HepG2 (cell line): ENCODE data around the gene CACNA1C.

Experiments used
- ARHGAP35 ChIP-seq: sonication (generic); formaldehyde crosslinking; IDR thresholded peaks from 2 replicates; pipeline ENCODE4 v1.9.0; 2022; ENCODE audit warnings: mild to moderate bottlenecking, inconsistent platforms, moderate library complexity, missing genetic modification reagents, borderline replicate concordance
- CBX2 ChIP-seq, 2 experiments: fragments of 200-600 bp in 1 of 2; sonication (generic); formaldehyde crosslinking in 1 of 2; IDR thresholded peaks; 2 replicates each; pipeline versions ENCODE4 v1.7.0 to v1.8.1; 2018 to 2022; ENCODE audit warnings: low read depth in 2 of 2, low read length in 1 of 2, mild to moderate bottlenecking in 1 of 2, missing genetic modification reagents in 1 of 2
- NR1H2 ChIP-seq: sonication (generic); formaldehyde crosslinking; IDR thresholded peaks from 2 replicates; pipeline ENCODE4 v1.8.1; 2022; ENCODE audit warnings: low read depth, missing genetic modification reagents, borderline replicate concordance
- SCMH1 ChIP-seq: sonication (generic); formaldehyde crosslinking; IDR thresholded peaks from 2 replicates; pipeline ENCODE4 v1.9.0; 2021; ENCODE audit warnings: missing genetic modification reagents, mild to moderate bottlenecking, borderline replicate concordance
- SP1 ChIP-seq, 2 experiments: fragments of 450-650 bp in 1 of 2; sonication (generic) in 1 of 2; formaldehyde crosslinking in 1 of 2; IDR thresholded peaks; 2 replicates each; pipeline versions ENCODE4 v1.4.0 to v1.6.1; 2016 to 2020; ENCODE audit warnings: missing genetic modification reagents in 1 of 2
- ZNF232 ChIP-seq: sonication (generic); formaldehyde crosslinking; IDR thresholded peaks from 2 replicates; pipeline ENCODE4 v1.4.0; 2020; ENCODE audit warnings: missing genetic modification reagents, borderline replicate concordance
- ZNF235 ChIP-seq: sonication (generic); formaldehyde crosslinking; IDR thresholded peaks from 2 replicates; pipeline ENCODE4 v1.8.1; 2023; ENCODE audit warnings: mild to moderate bottlenecking, missing genetic modification reagents, borderline replicate concordance
- ZNF605 ChIP-seq: sonication (generic); formaldehyde crosslinking; IDR thresholded peaks from 2 replicates; pipeline ENCODE4 v1.8.0; 2022; ENCODE audit warnings: mild to moderate bottlenecking, missing genetic modification reagents
- ZNF629 ChIP-seq: sonication (generic); formaldehyde crosslinking; conservative IDR thresholded peaks from 2 replicates; pipeline ENCODE4 v1.5.0; 2020; ENCODE audit warnings: missing genetic modification reagents
- TF ChIP-seq, protein P1 (sequence below): sonication (generic); formaldehyde crosslinking; IDR thresholded peaks from 2 replicates; pipeline ENCODE4 v1.8.0; 2022; ENCODE audit warnings: mild to moderate bottlenecking, missing genetic modification reagents, borderline replicate concordance
- TF ChIP-seq, protein P2 (sequence below): sonication (generic); formaldehyde crosslinking; IDR thresholded peaks from 2 replicates; pipeline ENCODE4 v1.5.0; 2020; ENCODE audit warnings: missing genetic modification reagents, mild to moderate bottlenecking, borderline replicate concordance

DNA sequence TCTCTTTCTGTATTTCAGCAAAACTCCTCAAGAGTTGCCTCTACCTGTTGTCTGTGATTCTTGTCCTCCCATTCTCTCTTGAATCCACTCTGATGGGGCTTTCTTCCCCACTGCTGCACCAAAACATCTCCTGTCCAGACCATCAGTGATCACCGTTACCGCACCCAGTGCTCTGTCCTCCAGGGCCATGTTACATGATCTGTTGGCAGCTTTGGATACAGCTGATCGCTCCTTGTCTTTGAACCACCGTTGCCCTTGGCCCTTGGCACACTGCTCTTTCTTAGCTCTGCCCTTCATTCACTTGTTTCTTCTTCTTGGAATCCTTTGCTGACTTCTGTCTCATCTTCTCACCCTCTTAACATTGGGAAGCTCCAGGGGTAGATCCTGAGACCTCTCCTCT is 408.3 kb downstream of the CACNA1C start:
- no peak for TF ChIP-seq CBX2 (IDR thresholded peaks at IDR 0.05; ENCODE audit: low read depth, low read length)
- no peak for TF ChIP-seq CBX2 (CRISPR knock-in tag; IDR thresholded peaks at IDR 0.05; ENCODE audit: low read depth)
- TF ChIP-seq, protein P1, sequence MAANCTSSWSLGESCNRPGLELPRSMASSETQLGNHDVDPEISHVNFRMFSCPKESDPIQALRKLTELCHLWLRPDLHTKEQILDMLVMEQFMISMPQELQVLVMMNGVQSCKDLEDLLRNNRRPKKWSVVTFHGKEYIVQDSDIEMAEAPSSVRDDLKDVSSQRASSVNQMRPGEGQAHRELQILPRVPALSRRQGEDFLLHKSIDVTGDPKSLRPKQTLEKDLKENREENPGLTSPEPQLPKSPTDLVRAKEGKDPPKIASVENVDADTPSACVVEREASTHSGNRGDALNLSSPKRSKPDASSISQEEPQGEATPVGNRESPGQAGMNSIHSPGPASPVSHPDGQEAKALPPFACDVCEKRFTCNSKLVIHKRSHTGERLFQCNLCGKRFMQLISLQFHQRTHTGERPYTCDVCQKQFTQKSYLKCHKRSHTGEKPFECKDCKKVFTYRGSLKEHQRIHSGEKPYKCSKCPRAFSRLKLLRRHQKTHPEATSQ (CRISPR knock-in tag) = no peak
- TF ChIP-seq ZNF232 = no peak
- no peak for TF ChIP-seq NR1H2 (CRISPR knock-in tag)
- TF ChIP-seq ZNF629 = no peak
- TF ChIP-seq ARHGAP35 (CRISPR knock-in tag) = no peak
- no peak for TF ChIP-seq SCMH1 (CRISPR knock-in tag)
- no peak for TF ChIP-seq SP1 (IDR thresholded peaks at IDR 0.05)
- TF ChIP-seq SP1 (CRISPR knock-in tag; IDR thresholded peaks at IDR 0.05) = no peak
- TF ChIP-seq, protein P2, sequence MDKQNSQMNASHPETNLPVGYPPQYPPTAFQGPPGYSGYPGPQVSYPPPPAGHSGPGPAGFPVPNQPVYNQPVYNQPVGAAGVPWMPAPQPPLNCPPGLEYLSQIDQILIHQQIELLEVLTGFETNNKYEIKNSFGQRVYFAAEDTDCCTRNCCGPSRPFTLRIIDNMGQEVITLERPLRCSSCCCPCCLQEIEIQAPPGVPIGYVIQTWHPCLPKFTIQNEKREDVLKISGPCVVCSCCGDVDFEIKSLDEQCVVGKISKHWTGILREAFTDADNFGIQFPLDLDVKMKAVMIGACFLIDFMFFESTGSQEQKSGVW = no peak
- no peak for TF ChIP-seq ZNF235
- no peak for TF ChIP-seq ZNF605
